Testis (tissue), 2 donors: ENCODE measurements around the gene NUCB1.

Experiments
- POLR2A ChIP-seq: fragments of 450-650 bp; IDR thresholded peaks from one replicate; pipeline ENCODE4 v1.6.1; 2017; ENCODE audit warnings: antibody characterized with exemption, mild to moderate bottlenecking, moderate library complexity
- TF ChIP-seq, protein P1 (sequence below), 3 experiments: fragments of 450-650 bp in 2 of 3; fragments of 200-600 bp in 1 of 3; sonication (generic) in 1 of 3; IDR thresholded peaks; one replicate each; pipeline ENCODE4 v1.5.1; 2016 to 2019; ENCODE audit warnings: antibody characterized with exemption in 3 of 3, mild to moderate bottlenecking in 2 of 3, moderate library complexity in 1 of 3

GRCh38 chr19:48868114-48868886 is 31.8 kb upstream of the NUCB1 start, which contains the start of gene PLEKHA4:
- no peak for TF ChIP-seq POLR2A
- TF ChIP-seq, protein P1, sequence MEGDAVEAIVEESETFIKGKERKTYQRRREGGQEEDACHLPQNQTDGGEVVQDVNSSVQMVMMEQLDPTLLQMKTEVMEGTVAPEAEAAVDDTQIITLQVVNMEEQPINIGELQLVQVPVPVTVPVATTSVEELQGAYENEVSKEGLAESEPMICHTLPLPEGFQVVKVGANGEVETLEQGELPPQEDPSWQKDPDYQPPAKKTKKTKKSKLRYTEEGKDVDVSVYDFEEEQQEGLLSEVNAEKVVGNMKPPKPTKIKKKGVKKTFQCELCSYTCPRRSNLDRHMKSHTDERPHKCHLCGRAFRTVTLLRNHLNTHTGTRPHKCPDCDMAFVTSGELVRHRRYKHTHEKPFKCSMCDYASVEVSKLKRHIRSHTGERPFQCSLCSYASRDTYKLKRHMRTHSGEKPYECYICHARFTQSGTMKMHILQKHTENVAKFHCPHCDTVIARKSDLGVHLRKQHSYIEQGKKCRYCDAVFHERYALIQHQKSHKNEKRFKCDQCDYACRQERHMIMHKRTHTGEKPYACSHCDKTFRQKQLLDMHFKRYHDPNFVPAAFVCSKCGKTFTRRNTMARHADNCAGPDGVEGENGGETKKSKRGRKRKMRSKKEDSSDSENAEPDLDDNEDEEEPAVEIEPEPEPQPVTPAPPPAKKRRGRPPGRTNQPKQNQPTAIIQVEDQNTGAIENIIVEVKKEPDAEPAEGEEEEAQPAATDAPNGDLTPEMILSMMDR (IDR thresholded peaks at IDR 0.05): no peak
